ES-I3 (cell line): Measurements from ENCODE around the gene ADAMTS9.

Experiments
- H3K36me3 ChIP-seq: 2 replicates; pipeline ENCODE4 v1.6.1; 2013; ENCODE audit warnings: mild to moderate bottlenecking, low read length, control low read depth, moderate library complexity; ENCODE audit not compliant: insufficient read depth
- H3K4me1 ChIP-seq: 2 replicates; pipeline ENCODE4 v1.6.1; 2013; ENCODE audit warnings: mild to moderate bottlenecking, control low read depth, low read length; ENCODE audit not compliant: insufficient read depth
- H3K9ac ChIP-seq: 2 replicates; pipeline ENCODE4 v1.6.1; 2013; ENCODE audit warnings: low read depth, mild to moderate bottlenecking, low read length, moderate library complexity
- H3K9me3 ChIP-seq: 2 replicates; pipeline ENCODE4 v1.6.1; 2013; ENCODE audit warnings: mild to moderate bottlenecking, low read length, moderate library complexity; ENCODE audit not compliant: control insufficient read depth, insufficient read depth

ADAMTS9 gene

DNA sequence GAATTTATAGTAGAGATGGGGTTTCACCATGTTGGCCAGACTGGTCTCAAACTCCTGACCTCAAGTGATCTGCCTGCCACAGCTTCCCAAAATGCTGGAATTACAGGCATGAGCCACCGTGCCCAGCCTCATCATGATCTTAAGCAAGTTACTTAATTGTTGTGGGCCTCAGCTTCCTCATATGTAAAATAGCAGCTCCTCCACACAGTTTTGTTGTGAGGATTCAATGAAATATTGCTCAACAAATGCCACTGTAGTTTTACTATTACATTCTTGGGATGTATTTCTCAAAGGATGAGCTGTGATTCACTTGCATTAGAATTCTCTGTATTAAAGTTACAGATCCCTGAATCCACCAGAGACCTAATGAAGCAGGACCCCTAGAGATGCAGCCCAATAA, 168.8 kb downstream of the ADAMTS9 start:
- Histone ChIP-seq H3K36me3 (no peaks in the 10 kb centered on the region), H3K4me1 (no peaks in the 10 kb centered on the region), H3K9me3 (peaks cover 6% of the 10 kb centered on the region; the same call in 1 of the 2 replicates), H3K9ac (no peak overlapping the region)

DNA sequence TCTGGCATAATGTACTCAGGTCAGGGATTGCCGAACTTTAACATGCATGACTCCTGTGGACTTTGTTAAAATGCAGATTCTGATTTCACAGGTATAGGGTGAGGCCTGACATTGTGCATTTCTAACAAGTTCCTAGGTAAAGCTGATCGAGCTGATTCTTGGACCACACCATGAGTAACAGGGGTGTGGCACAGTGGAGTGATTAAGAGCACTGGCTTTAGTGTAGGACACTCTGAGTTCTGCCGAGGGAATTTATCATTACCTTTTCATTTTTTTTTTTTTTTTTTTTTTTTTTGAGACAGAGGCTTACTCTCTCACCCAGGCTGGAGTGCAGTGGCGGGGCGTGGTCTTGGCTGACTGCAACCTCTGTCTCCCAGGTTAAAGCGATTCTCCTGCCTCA, 169.3 kb downstream of the ADAMTS9 start:
- H3K36me3 ChIP-seq, result no peaks in the 10 kb centered on the region
- H3K9me3 ChIP-seq, result peaks cover 3% of the 10 kb centered on the region; the same call in 1 of the 2 replicates
- H3K9ac ChIP-seq, result no peak overlapping the region
- H3K4me1 ChIP-seq, result no peaks in the 10 kb centered on the region

GRCh38 chr3:64514889-64515288, 172.9 kb downstream of the ADAMTS9 start:
- no peak overlapping the region for H3K9ac ChIP-seq
- no peaks in the 10 kb centered on the region for H3K4me1 ChIP-seq
- no peaks in the 10 kb centered on the region for H3K36me3 ChIP-seq
- peaks cover 3% of the 10 kb centered on the region; the same call in 1 of the 2 replicates for H3K9me3 ChIP-seq

GRCh38 chr3:64509206-64509605, 178.6 kb downstream of the ADAMTS9 start:
- no peak overlapping the region for H3K9ac ChIP-seq
- no peaks in the 10 kb centered on the region for H3K9me3 ChIP-seq
- 0 out of 2 replicates have a peak, but pooled peaks cover 10% of the 10 kb centered on the region for H3K4me1 ChIP-seq
- H3K36me3 ChIP-seq, result no peaks in the 10 kb centered on the region

GRCh38 chr3:64508140-64508539, 179.7 kb downstream of the ADAMTS9 start:
- Histone ChIP-seq H3K9me3 (no peaks in the 10 kb centered on the region), H3K9ac (no peak overlapping the region), H3K36me3 (no peaks in the 10 kb centered on the region), H3K4me1 (0 out of 2 replicates have a peak, but pooled peaks cover 10% of the 10 kb centered on the region)

GRCh38 chr3:64506255-64506654, 181.5 kb downstream of the ADAMTS9 start:
- Histone ChIP-seq H3K9ac (no peak overlapping the region), H3K4me1 (0 out of 2 replicates have a peak, but pooled peaks cover 10% of the 10 kb centered on the region), H3K9me3 (no peaks in the 10 kb centered on the region), H3K36me3 (no peaks in the 10 kb centered on the region)

GRCh38 chr3:64505419-64505818, 182.4 kb downstream of the ADAMTS9 start:
- no peak overlapping the region for H3K9ac ChIP-seq
- H3K9me3 ChIP-seq, result no peaks in the 10 kb centered on the region
- no peaks in the 10 kb centered on the region for H3K36me3 ChIP-seq
- H3K4me1 ChIP-seq, result 0 out of 2 replicates have a peak, but pooled peaks cover 10% of the 10 kb centered on the region

- H3K9ac ChIP-seq, result no peak overlapping the region
- no peaks in the 10 kb centered on the region for H3K36me3 ChIP-seq
- 0 out of 2 replicates have a peak, but pooled peaks cover 10% of the 10 kb centered on the region for H3K4me1 ChIP-seq
- no peaks in the 10 kb centered on the region for H3K9me3 ChIP-seq
Measured at GRCh38 chr3:64502284-64502683, 185.5 kb downstream of the ADAMTS9 start.

- Histone ChIP-seq H3K36me3 (no peaks in the 10 kb centered on the region), H3K9ac (no peak overlapping the region)
Measured at GRCh38 chr3:64501298-64501906, 186.4 kb downstream of the ADAMTS9 start.

GRCh38 chr3:64496786-64497490, 190.9 kb downstream of the ADAMTS9 start:
- Histone ChIP-seq H3K36me3 (no peaks in the 10 kb centered on the region), H3K4me1 (no peaks in the 10 kb centered on the region), H3K9ac (no peak overlapping the region), H3K9me3 (no peaks in the 10 kb centered on the region)

More at GRCh38 chr3:64501298-64501906, 186.4 kb downstream of the ADAMTS9 start:
- Histone ChIP-seq H3K4me1 (0 out of 2 replicates have a peak, but pooled peaks cover 10% of the 10 kb centered on the region), H3K9me3 (no peaks in the 10 kb centered on the region)

DNA sequence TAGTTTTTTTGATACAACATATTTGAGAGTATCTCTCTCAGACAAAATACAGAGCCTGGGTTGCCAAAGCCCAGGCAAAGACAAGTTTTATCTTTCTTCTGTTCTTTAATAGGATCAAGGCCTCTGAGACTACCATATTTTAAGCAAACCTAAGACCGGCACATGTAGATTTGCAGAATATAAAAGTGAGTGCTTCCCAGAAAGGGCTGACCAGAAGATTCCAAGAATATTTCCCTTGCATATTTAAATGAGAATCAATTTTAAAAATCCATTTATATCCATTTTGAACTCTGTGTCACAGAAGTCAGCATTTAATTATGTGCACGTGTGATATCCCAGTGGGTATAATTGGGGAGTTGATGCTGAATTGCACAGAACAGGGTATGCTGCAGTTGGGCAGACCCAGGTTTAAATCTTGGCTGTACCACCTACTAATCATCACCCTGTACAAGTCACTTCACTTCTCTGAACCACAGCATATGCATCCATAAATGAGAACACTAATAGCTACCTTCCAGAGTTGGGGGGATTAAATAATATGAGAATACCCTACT, 191.9 kb downstream of the ADAMTS9 start:
- Histone ChIP-seq H3K36me3 (no peaks in the 10 kb centered on the region), H3K4me1 (peaks cover 9% of the 10 kb centered on the region; the same call in 1 of the 2 replicates), H3K9ac (no peak overlapping the region), H3K9me3 (no peaks in the 10 kb centered on the region)

DNA sequence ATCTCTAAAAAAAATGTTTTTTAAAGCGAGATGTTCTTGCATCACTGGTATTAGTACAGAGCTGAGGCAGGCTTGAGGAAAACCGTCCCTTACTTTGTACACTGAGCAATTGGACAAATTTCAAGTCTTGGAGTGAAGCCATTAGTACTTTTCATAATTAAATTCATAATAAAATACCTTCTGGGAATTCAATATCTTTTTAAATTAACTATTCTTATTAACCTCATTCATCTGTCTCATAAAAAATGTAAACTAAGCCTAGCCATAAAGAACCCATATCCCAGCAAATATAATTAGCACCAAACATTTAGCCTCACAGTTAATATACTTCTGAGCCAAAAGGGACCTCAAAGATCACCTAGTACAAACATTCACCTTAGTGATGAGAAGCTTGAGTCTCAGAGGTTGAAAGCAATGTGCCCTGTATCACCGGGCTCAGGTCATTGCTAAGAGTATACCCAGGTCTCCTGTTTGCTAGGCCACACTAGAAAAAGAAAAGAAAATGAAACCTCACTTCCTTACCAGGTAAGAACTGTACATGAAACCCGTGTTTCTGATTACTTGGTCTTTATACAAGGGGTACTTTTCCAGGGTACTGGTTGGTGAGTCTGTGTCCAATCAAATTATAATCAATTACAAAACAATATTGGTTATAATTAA, 192.5 kb downstream of the ADAMTS9 start:
- peaks cover 10% of the 10 kb centered on the region for H3K4me1 ChIP-seq

DNA sequence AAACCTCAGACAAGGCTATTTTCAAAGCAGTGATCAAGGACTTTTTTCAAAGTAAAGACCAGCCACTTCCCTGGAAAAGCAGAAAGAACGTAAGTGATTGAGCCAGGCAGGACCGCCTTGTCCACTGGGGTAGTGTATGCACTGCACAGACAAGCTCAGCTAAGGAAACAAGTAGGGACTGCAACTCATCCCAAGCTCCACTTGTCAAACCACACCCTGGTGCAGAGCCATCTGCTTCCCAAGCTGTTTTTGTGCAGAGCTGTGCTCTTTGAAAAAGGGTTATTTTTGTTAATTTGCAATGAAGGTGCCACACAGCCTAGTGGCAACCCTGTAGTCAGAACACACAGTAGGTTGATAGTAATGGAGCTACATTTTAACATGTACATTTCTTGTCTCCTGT, 193.3 kb downstream of the ADAMTS9 start:
- Histone ChIP-seq H3K9me3 (no peaks in the 10 kb centered on the region), H3K36me3 (no peaks in the 10 kb centered on the region), H3K9ac (no peak overlapping the region), H3K4me1 (peaks cover 18% of the 10 kb centered on the region)

More for the DNA sequence above, 192.5 kb downstream of the ADAMTS9 start:
- H3K9ac ChIP-seq, result no peak overlapping the region
- no peaks in the 10 kb centered on the region for H3K36me3 ChIP-seq
- no peaks in the 10 kb centered on the region for H3K9me3 ChIP-seq

- Histone ChIP-seq H3K4me1 (peaks cover 18% of the 10 kb centered on the region), H3K9ac (no peak overlapping the region), H3K36me3 (no peaks in the 10 kb centered on the region), H3K9me3 (no peaks in the 10 kb centered on the region)
Measured at GRCh38 chr3:64493149-64493548, 194.7 kb downstream of the ADAMTS9 start.
